ENCODE data around the gene ZBTB32.

- TF ChIP-seq, protein P1, sequence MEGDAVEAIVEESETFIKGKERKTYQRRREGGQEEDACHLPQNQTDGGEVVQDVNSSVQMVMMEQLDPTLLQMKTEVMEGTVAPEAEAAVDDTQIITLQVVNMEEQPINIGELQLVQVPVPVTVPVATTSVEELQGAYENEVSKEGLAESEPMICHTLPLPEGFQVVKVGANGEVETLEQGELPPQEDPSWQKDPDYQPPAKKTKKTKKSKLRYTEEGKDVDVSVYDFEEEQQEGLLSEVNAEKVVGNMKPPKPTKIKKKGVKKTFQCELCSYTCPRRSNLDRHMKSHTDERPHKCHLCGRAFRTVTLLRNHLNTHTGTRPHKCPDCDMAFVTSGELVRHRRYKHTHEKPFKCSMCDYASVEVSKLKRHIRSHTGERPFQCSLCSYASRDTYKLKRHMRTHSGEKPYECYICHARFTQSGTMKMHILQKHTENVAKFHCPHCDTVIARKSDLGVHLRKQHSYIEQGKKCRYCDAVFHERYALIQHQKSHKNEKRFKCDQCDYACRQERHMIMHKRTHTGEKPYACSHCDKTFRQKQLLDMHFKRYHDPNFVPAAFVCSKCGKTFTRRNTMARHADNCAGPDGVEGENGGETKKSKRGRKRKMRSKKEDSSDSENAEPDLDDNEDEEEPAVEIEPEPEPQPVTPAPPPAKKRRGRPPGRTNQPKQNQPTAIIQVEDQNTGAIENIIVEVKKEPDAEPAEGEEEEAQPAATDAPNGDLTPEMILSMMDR (IDR thresholded peaks at IDR 0.05; ENCODE audit: low read depth, low read length, poor library complexity, severe bottlenecking) = no peak
- TF ChIP-seq EZH2phosphoT487 (IDR thresholded peaks at IDR 0.05; ENCODE audit: borderline replicate concordance, low read length) = no peak
These were observed 38.0 kb upstream of the ZBTB32 start, which contains the start of gene UPK1A for GRCh38 chr19:35666251-35666913.
